DND-41 (cell line): ENCODE data around the gene HOXB4.

ENCODE experiments used
- ATAC-seq: fragments of 200-7000 bp; cut with Tn5 transposase; 3 replicates; pipeline ENCODE4 v1.9.1; 2021; ENCODE audit warnings: low read depth; ENCODE audit not compliant: insufficient read depth
- DNase-seq: peaks from one replicate; pipeline ENCODE4 v3.0.0-alpha.2; 2020
- H2AFZ ChIP-seq: 2 replicates; pipeline ENCODE4 v1.6.0; 2012; ENCODE audit warnings: low read depth, low read length
- H3K27ac ChIP-seq: 2 replicates; pipeline ENCODE4 v1.5.1; 2012; ENCODE audit warnings: low read length, inconsistent platforms
- H3K27me3 ChIP-seq: fragments of 200-600 bp; sonication (generic); 2 replicates; pipeline ENCODE4 v1.6.0; 2012; ENCODE audit warnings: low read length, mild to moderate bottlenecking, inconsistent platforms; ENCODE audit not compliant: insufficient read depth, poor library complexity
- H3K36me3 ChIP-seq: 2 replicates; pipeline ENCODE4 v1.5.1; 2012; ENCODE audit warnings: low read length, inconsistent platforms; ENCODE audit not compliant: insufficient read depth
- H3K4me1 ChIP-seq: 2 replicates; pipeline ENCODE4 v1.5.1; 2012; ENCODE audit warnings: mild to moderate bottlenecking, low read length; ENCODE audit not compliant: insufficient read depth
- H3K4me2 ChIP-seq: 2 replicates; pipeline ENCODE4 v1.6.0; 2012; ENCODE audit warnings: mild to moderate bottlenecking, moderate library complexity, low read length, inconsistent platforms; ENCODE audit not compliant: insufficient read depth
- H3K4me3 ChIP-seq, 2 experiments: fragments of 200-600 bp in 1 of 2; shearing (Covaris generic) in 1 of 2; 2 replicates each; pipeline ENCODE4 v1.5.1; 2012 to 2016; ENCODE audit warnings: inconsistent platforms in 2 of 2, low read length in 2 of 2, mild to moderate bottlenecking in 2 of 2, low read depth in 1 of 2, moderate library complexity in 1 of 2
- H3K79me2 ChIP-seq: 2 replicates; pipeline ENCODE4 v1.6.0; 2012; ENCODE audit warnings: low read length, inconsistent platforms; ENCODE audit not compliant: insufficient read depth
- H3K9ac ChIP-seq: 2 replicates; pipeline ENCODE4 v1.6.0; 2012; ENCODE audit warnings: low read depth, mild to moderate bottlenecking, inconsistent platforms, low read length, moderate library complexity
- H3K9me3 ChIP-seq: 2 replicates; pipeline ENCODE4 v1.5.1; 2012; ENCODE audit warnings: low read length, moderate library complexity, mild to moderate bottlenecking, inconsistent platforms; ENCODE audit not compliant: insufficient read depth, severe bottlenecking
- H4K20me1 ChIP-seq: 2 replicates; pipeline ENCODE4 v1.6.0; 2012; ENCODE audit warnings: low read length; ENCODE audit not compliant: insufficient read depth
- CTCF ChIP-seq: IDR thresholded peaks from 2 replicates; pipeline ENCODE4 v1.5.1; 2012; ENCODE audit warnings: borderline replicate concordance, low read length, moderate library complexity, mild to moderate bottlenecking; ENCODE audit not compliant: poor library complexity, severe bottlenecking; ENCODE audit errors: extremely low read depth
- EZH2 ChIP-seq: IDR thresholded peaks from 3 replicates; pipeline ENCODE4 v1.6.1; 2012; ENCODE audit warnings: borderline replicate concordance, low read depth, mild to moderate bottlenecking, moderate library complexity, low read length, inconsistent platforms; ENCODE audit not compliant: severe bottlenecking

Gene HOXB4

GRCh38 chr17:48569240-48569582 lies 8.9 kb downstream of the HOXB4 start:
- H4K20me1 ChIP-seq, result no peaks in the 10 kb centered on the region
- ATAC-seq, result no peak
- no peak overlapping the region for H3K4me3 ChIP-seq
- peaks cover 44% of the 10 kb centered on the region for H3K27me3 ChIP-seq
- no peak for TF ChIP-seq EZH2
- TF ChIP-seq CTCF, result no peak
- no peak overlapping the region for H3K27ac ChIP-seq
- no peaks in the 10 kb centered on the region for H3K36me3 ChIP-seq
- no peaks in the 10 kb centered on the region for H3K9me3 ChIP-seq
- no peak for DNase-seq
- H3K4me2 ChIP-seq, result no peak overlapping the region
- H3K4me1 ChIP-seq, result no peaks in the 10 kb centered on the region
- H3K9ac ChIP-seq, result no peak overlapping the region
- no peak overlapping the region for H2AFZ ChIP-seq
- H3K79me2 ChIP-seq, result no peaks in the 10 kb centered on the region

GRCh38 chr17:48568499-48569239 lies 9.5 kb downstream of the HOXB4 start:
- Histone ChIP-seq H3K36me3 (no peaks in the 10 kb centered on the region), H3K27me3 (peaks cover 43% of the 10 kb centered on the region), H3K9ac (no peak overlapping the region), H3K4me2 (no peak overlapping the region), H3K27ac (no peak overlapping the region), H4K20me1 (peaks cover 1% of the 10 kb centered on the region; the same call in 1 of the 2 replicates), H3K4me1 (no peaks in the 10 kb centered on the region), H3K4me3 (no peak overlapping the region), H3K79me2 (no peaks in the 10 kb centered on the region), H3K9me3 (no peaks in the 10 kb centered on the region), H2AFZ (no peak overlapping the region)
- ATAC-seq (no peak), DNase-seq (no peak)
- TF ChIP-seq EZH2 (no peak), CTCF (no peak)

- Histone ChIP-seq H4K20me1 (peaks cover 6% of the 10 kb centered on the region; the same call in 1 of the 2 replicates), H2AFZ (no peak overlapping the region), H3K27ac (no peak overlapping the region), H3K36me3 (no peaks in the 10 kb centered on the region), H3K27me3 (peaks cover 44% of the 10 kb centered on the region), H3K4me2 (no peak overlapping the region), H3K79me2 (no peaks in the 10 kb centered on the region), H3K9me3 (no peaks in the 10 kb centered on the region), H3K9ac (no peak overlapping the region), H3K4me1 (no peaks in the 10 kb centered on the region), H3K4me3 (no peak overlapping the region)
- TF ChIP-seq CTCF (no peak), EZH2 (no peak)
- ATAC-seq, result no peak
- no peak for DNase-seq
Measured at GRCh38 chr17:48567646-48568354, 10.3 kb downstream of the HOXB4 start.
